HEK293 (cell line): ENCODE results near the gene ZNF471.
A peak's percentile ranks its signal among the peaks of the same experiment; 100 is the strongest.

Source experiments
- CTCF ChIA-PET: fragments of 350-600 bp; formaldehyde crosslinking; extraction: SDS; loops from one replicate; lab custom pipeline; 2021; ENCODE audit warnings: antibody characterized with exemption; lab: Yijun Ruan, JAX
- POLR2A ChIA-PET: fragments of 300-600 bp; formaldehyde crosslinking; extraction: SDS; loops from one replicate; lab custom pipeline; 2020; ENCODE audit warnings: antibody characterized with exemption, inconsistent platforms; lab: Yijun Ruan, JAX
- H3K27ac ChIP-seq: fragments of 200-500 bp; sonication (Bioruptor generic); 2 replicates; pipeline ENCODE4 v1.5.1; 2014; ENCODE audit warnings: low read depth, low read length, control low read depth, inconsistent platforms; ENCODE audit errors: extremely low read depth
- H3K36me3 ChIP-seq, 2 experiments: fragments of 200-500 bp in 1 of 2; sonication (Bioruptor generic) in 1 of 2; 1 replicate in 1 of 2; 2 replicates in 1 of 2; pipeline ENCODE4 v1.5.1; 2014 to 2017; ENCODE audit warnings: inconsistent platforms in 2 of 2, low read length in 2 of 2; ENCODE audit not compliant: control insufficient read depth in 2 of 2, insufficient read depth in 1 of 2
- H3K4me1 ChIP-seq: fragments of 200-500 bp; sonication (Bioruptor generic); 2 replicates; pipeline ENCODE4 v1.5.1; 2014; ENCODE audit warnings: mild to moderate bottlenecking, low read length, inconsistent platforms; ENCODE audit not compliant: control insufficient read depth, insufficient read depth
- H3K4me3 ChIP-seq: 2 replicates; pipeline ENCODE4 v1.5.1; 2011; ENCODE audit warnings: low read depth, mild to moderate bottlenecking, control low read depth, low read length, moderate library complexity
- H3K9me3 ChIP-seq: fragments of 200-500 bp; sonication (Bioruptor generic); 2 replicates; pipeline ENCODE4 v1.5.1; 2014; ENCODE audit warnings: low read depth, low read length, inconsistent platforms; ENCODE audit not compliant: control insufficient read depth, insufficient read depth
- CTCF ChIP-seq: fragments of 450-650 bp; formaldehyde crosslinking; IDR thresholded peaks from 2 replicates; pipeline ENCODE4 v1.5.1; 2016; ENCODE audit warnings: missing biosample characterization, missing genetic modification characterization
- IKZF3 ChIP-seq: fragments of 450-650 bp; IDR thresholded peaks from 2 replicates; pipeline ENCODE4 v1.5.0; 2018; ENCODE audit warnings: missing biosample characterization, mild to moderate bottlenecking, missing genetic modification characterization, moderate library complexity
- OVOL3 ChIP-seq: fragments of 450-650 bp; formaldehyde crosslinking; IDR thresholded peaks from 2 replicates; pipeline ENCODE4 v1.5.1; 2016; ENCODE audit warnings: missing biosample characterization, missing genetic modification characterization
- SCRT2 ChIP-seq: fragments of 450-650 bp; formaldehyde crosslinking; IDR thresholded peaks from 2 replicates; pipeline ENCODE4 v1.5.1; 2016; ENCODE audit warnings: missing biosample characterization, missing genetic modification characterization
- SP3 ChIP-seq: fragments of 450-650 bp; formaldehyde crosslinking; IDR thresholded peaks from 2 replicates; pipeline ENCODE4 v1.5.1; 2016; ENCODE audit warnings: missing biosample characterization, missing genetic modification characterization
- TSHZ1 ChIP-seq: fragments of 450-650 bp; formaldehyde crosslinking; IDR thresholded peaks from 2 replicates; pipeline ENCODE4 v1.5.1; 2016; ENCODE audit warnings: missing biosample characterization, missing genetic modification characterization, borderline replicate concordance
- YY2 ChIP-seq: fragments of 450-650 bp; formaldehyde crosslinking; IDR thresholded peaks from 2 replicates; pipeline ENCODE4 v1.5.1; 2016; ENCODE audit warnings: missing biosample characterization, missing genetic modification characterization
- ZBTB7A ChIP-seq: fragments of 450-650 bp; formaldehyde crosslinking; IDR thresholded peaks from 2 replicates; pipeline ENCODE4 v1.5.1; 2016; ENCODE audit warnings: low read depth, missing biosample characterization, missing genetic modification characterization
- ZFP69B ChIP-seq: fragments of 450-650 bp; formaldehyde crosslinking; IDR thresholded peaks from 2 replicates; pipeline ENCODE4 v1.5.1; 2016; ENCODE audit warnings: missing biosample characterization, missing genetic modification characterization
- ZNF138 ChIP-seq: fragments of 450-650 bp; formaldehyde crosslinking; IDR thresholded peaks from 2 replicates; pipeline ENCODE4 v1.5.1; 2016; ENCODE audit warnings: missing biosample characterization, missing genetic modification characterization, borderline replicate concordance
- ZNF140 ChIP-seq: fragments of 450-650 bp; formaldehyde crosslinking; IDR thresholded peaks from 2 replicates; pipeline ENCODE4 v1.5.1; 2016; ENCODE audit warnings: missing biosample characterization, missing genetic modification characterization
- ZNF16 ChIP-seq: fragments of 450-650 bp; formaldehyde crosslinking; IDR thresholded peaks from 2 replicates; pipeline ENCODE4 v1.5.1; 2016; ENCODE audit warnings: low read depth, missing biosample characterization, missing genetic modification characterization
- ZNF202 ChIP-seq: fragments of 450-650 bp; formaldehyde crosslinking; IDR thresholded peaks from 2 replicates; pipeline ENCODE4 v1.5.1; 2016; ENCODE audit warnings: missing biosample characterization, missing genetic modification characterization, borderline replicate concordance
- ZNF266 ChIP-seq: fragments of 450-650 bp; formaldehyde crosslinking; IDR thresholded peaks from 2 replicates; pipeline ENCODE4 v1.5.1; 2016; ENCODE audit warnings: missing biosample characterization, missing genetic modification characterization, low read depth
- ZNF302 ChIP-seq: fragments of 450-650 bp; formaldehyde crosslinking; IDR thresholded peaks from 2 replicates; pipeline ENCODE4 v1.5.1; 2016; ENCODE audit warnings: missing biosample characterization, missing genetic modification characterization, low read depth
- ZNF416 ChIP-seq: fragments of 450-650 bp; formaldehyde crosslinking; IDR thresholded peaks from 2 replicates; pipeline ENCODE4 v1.5.1; 2016; ENCODE audit warnings: missing biosample characterization, missing genetic modification characterization
- ZNF449 ChIP-seq: fragments of 450-650 bp; formaldehyde crosslinking; IDR thresholded peaks from 2 replicates; pipeline ENCODE4 v1.5.1; 2017; ENCODE audit warnings: missing biosample characterization, mild to moderate bottlenecking, missing genetic modification characterization, moderate library complexity
- ZNF529 ChIP-seq: fragments of 450-650 bp; formaldehyde crosslinking; IDR thresholded peaks from 2 replicates; pipeline ENCODE4 v1.5.1; 2017; ENCODE audit warnings: missing genetic modification characterization, missing biosample characterization; ENCODE audit not compliant: insufficient replicate concordance
- ZNF571 ChIP-seq: fragments of 450-650 bp; formaldehyde crosslinking; IDR thresholded peaks from 2 replicates; pipeline ENCODE4 v1.5.0; 2017; ENCODE audit warnings: missing biosample characterization, missing genetic modification characterization
- ZNF600 ChIP-seq: fragments of 450-650 bp; formaldehyde crosslinking; IDR thresholded peaks from 2 replicates; pipeline ENCODE4 v1.5.1; 2016; ENCODE audit warnings: missing biosample characterization, missing genetic modification characterization
- ZNF610 ChIP-seq: fragments of 450-650 bp; formaldehyde crosslinking; IDR thresholded peaks from 2 replicates; pipeline ENCODE4 v1.5.1; 2016; ENCODE audit warnings: missing biosample characterization, missing genetic modification characterization, borderline replicate concordance
- ZNF626 ChIP-seq: fragments of 450-650 bp; sonication (Bioruptor Pico); formaldehyde crosslinking; IDR thresholded peaks from 2 replicates; pipeline ENCODE4 v1.5.1; 2018; ENCODE audit warnings: missing biosample characterization, missing genetic modification characterization, inconsistent platforms
- ZNF707 ChIP-seq: fragments of 450-650 bp; formaldehyde crosslinking; IDR thresholded peaks from 2 replicates; pipeline ENCODE4 v1.5.1; 2016; ENCODE audit warnings: missing biosample characterization, missing genetic modification characterization
- ZNF76 ChIP-seq: fragments of 450-650 bp; formaldehyde crosslinking; IDR thresholded peaks from 2 replicates; pipeline ENCODE4; 2016; ENCODE audit warnings: low read depth, missing biosample characterization, missing genetic modification characterization, borderline replicate concordance
- ZNF777 ChIP-seq: fragments of 450-650 bp; formaldehyde crosslinking; IDR thresholded peaks from 2 replicates; pipeline ENCODE4 v1.5.1; 2017; ENCODE audit warnings: missing biosample characterization, missing genetic modification characterization, borderline replicate concordance
- ZNF792 ChIP-seq: fragments of 450-650 bp; formaldehyde crosslinking; IDR thresholded peaks from 2 replicates; pipeline ENCODE4 v1.5.1; 2016; ENCODE audit warnings: missing biosample characterization, missing genetic modification characterization

ZNF471 gene

GRCh38 chr19:56566904-56567273 lies 59.2 kb downstream of the ZNF471 start:
- H3K27ac ChIP-seq: no peak overlapping the region; the same call in 1 of the 2 replicates
- peaks cover 13 to 28% of the 10 kb centered on the region in 2 experiments for H3K36me3 ChIP-seq
- TF ChIP-seq ZBTB7A (tag by site-specific recombination) (no peak), ZNF140 (no peak), ZNF138 (tag by site-specific recombination) (no peak), ZFP69B (tag by site-specific recombination) (no peak), ZNF600 (no peak), ZNF449 (tag by site-specific recombination) (no peak), YY2 (tag by site-specific recombination) (no peak)
- ChIA-PET CTCF (no interaction called here), POLR2A (no interaction called here)
- peak overlapping the region; percentile 92 for H3K4me3 ChIP-seq
- peaks cover 22% of the 10 kb centered on the region for H3K9me3 ChIP-seq
- no peaks in the 10 kb centered on the region for H3K4me1 ChIP-seq

GRCh38 chr19:56567274-56568120 lies 59.8 kb downstream of the ZNF471 start, which contains the start of gene ZNF470:
Gene ZNF470 (plus strand): TSS chr19:56567468. CDS start chr19:56570312, 2,844 bp downstream.
- POLR2A ChIA-PET: no interaction called here
- no peaks in the 10 kb centered on the region for H3K4me1 ChIP-seq
- H3K4me3 ChIP-seq: peak within 1 kb of the TSS; percentile 92
- H3K36me3 ChIP-seq: peaks cover 13 to 28% of the 10 kb centered on the region in 2 experiments
- H3K27ac ChIP-seq: no peak within 1 kb of the TSS; the same call in 1 of the 2 replicates
- peaks cover 22% of the 10 kb centered on the region for H3K9me3 ChIP-seq
- CTCF ChIA-PET: no interaction called here
- TF ChIP-seq SP3: peak; percentile 98
- TF ChIP-seq ZNF416: peak; percentile 8; the same call in 1 of the 2 replicates
- no peak for TF ChIP-seq ZNF792
- peak; percentile 36; the same call in 1 of the 2 replicates for TF ChIP-seq CTCF
- TF ChIP-seq ZNF571 (tag by site-specific recombination): no peak
- no peak for TF ChIP-seq ZNF529 (tag by site-specific recombination)
- no peak for TF ChIP-seq ZNF626 (tag by site-specific recombination)
- TF ChIP-seq ZBTB7A (tag by site-specific recombination): no peak
- no peak for TF ChIP-seq SCRT2
- TF ChIP-seq IKZF3: no peak
- no peak for TF ChIP-seq OVOL3 (tag by site-specific recombination)
- TF ChIP-seq ZNF610 (tag by site-specific recombination): no peak; the same call in 1 of the 2 replicates
- no peak for TF ChIP-seq ZNF16 (tag by site-specific recombination)
- no peak for TF ChIP-seq TSHZ1
- no peak for TF ChIP-seq ZNF777
- no peak for TF ChIP-seq ZNF302 (tag by site-specific recombination)
- no peak for TF ChIP-seq ZNF266 (tag by site-specific recombination)
- no peak for TF ChIP-seq ZNF202 (tag by site-specific recombination)
- no peak for TF ChIP-seq ZNF707
- TF ChIP-seq ZNF76: peak; percentile 94
